Endometrium (tissue), 2 donors: ENCODE data around the gene ATF7IP.

Source experiments
- FAIRE-seq: peaks from 2 replicates; lab custom pipeline; 2012; peaks lifted over from hg19 to GRCh38; lab: Jason Lieb, UNC
- donor health status: control.
- donor health status: control.

Gene ATF7IP

GRCh38 chr12:14481201-14481600 lies 115.7 kb downstream of the ATF7IP start:
- no peak for FAIRE-seq

GRCh38 chr12:14482361-14482760 lies 116.9 kb downstream of the ATF7IP start:
- FAIRE-seq = no peak

GRCh38 chr12:14482886-14483285 lies 117.4 kb downstream of the ATF7IP start:
- no peak for FAIRE-seq

- no peak for FAIRE-seq
Measured at GRCh38 chr12:14495326-14495725, 129.8 kb downstream of the ATF7IP start.

GRCh38 chr12:14505626-14506596 lies 140.4 kb downstream of the ATF7IP start:
- no peak for FAIRE-seq

GRCh38 chr12:14510574-14510973 lies 145.1 kb downstream of the ATF7IP start:
- FAIRE-seq = no peak

GRCh38 chr12:14514154-14514842 lies 148.8 kb downstream of the ATF7IP start:
- FAIRE-seq = peak; percentile 29

GRCh38 chr12:14514946-14515345 lies 149.5 kb downstream of the ATF7IP start:
- no peak for FAIRE-seq

- FAIRE-seq = no peak
Measured at GRCh38 chr12:14521822-14522221, 156.3 kb downstream of the ATF7IP start.

- FAIRE-seq = no peak
Measured at GRCh38 chr12:14525964-14526363, 160.5 kb downstream of the ATF7IP start.

- FAIRE-seq = no peak
Measured at GRCh38 chr12:14532152-14532551, 166.7 kb downstream of the ATF7IP start.

GRCh38 chr12:14537088-14537487 lies 171.6 kb downstream of the ATF7IP start:
- no peak for FAIRE-seq

GRCh38 chr12:14540801-14541462 lies 175.4 kb downstream of the ATF7IP start:
- FAIRE-seq = no peak

GRCh38 chr12:14545144-14546124 lies 180.0 kb downstream of the ATF7IP start:
- FAIRE-seq = no peak

- FAIRE-seq = no peak
Measured at GRCh38 chr12:14547571-14547970, 182.1 kb downstream of the ATF7IP start.

- no peak for FAIRE-seq
Measured at GRCh38 chr12:14548609-14549008, 183.1 kb downstream of the ATF7IP start.
